GM18870 (cell line): ENCODE data around the gene C19orf67.

ENCODE experiments used
- ATAC-seq: cut with Tn5 transposase; IDR thresholded peaks from one replicate; pipeline ENCODE4 v1.9.1; 2021; ENCODE audit warnings: moderate library complexity; ENCODE audit not compliant: unreplicated experiment

C19orf67 gene

DNA sequence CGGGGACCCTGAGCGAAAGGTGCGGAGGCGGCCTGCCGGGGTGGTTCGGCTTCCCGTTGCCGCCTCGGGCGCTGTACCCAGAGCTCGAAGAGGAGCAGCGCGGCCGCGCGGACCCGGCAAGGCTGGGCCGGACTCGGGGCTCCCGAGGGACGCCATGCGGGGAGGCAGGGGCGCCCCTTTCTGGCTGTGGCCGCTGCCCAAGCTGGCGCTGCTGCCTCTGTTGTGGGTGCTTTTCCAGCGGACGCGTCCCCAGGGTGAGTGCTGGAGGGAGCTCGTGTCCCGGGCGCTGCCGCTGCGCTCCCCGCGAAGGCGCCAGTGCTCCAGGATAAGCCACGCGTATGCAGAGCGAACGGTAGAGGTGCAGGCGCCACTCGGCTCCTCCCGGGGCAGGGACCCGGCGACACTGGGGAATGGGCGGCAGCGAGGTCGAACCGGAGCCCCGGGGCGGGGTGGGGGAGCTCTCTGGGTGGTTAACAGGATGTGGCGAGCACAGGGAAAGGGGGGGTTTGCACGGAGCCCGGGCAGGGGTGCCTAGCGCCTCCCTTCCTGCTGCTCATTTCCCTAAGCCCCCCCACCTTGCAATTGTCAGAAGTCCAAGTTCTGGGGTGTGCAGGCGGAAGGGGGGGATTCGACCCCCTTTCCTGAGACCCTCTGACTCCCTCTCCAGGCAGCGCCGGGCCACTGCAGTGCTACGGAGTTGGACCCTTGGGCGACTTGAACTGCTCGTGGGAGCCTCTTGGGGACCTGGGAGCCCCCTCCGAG lies 53.7 kb downstream of the C19orf67 start, which contains the start of gene IL27RA:
Gene IL27RA, plus strand, starts transcription at position 44 of the 762 bp plus-strand sequence. Its CDS starts 111 bp downstream, at position 155.
- ATAC-seq, result no peak
